Body of pancreas (tissue), 4 donors: Measurements from ENCODE around the gene ACE.

Experiments
- POLR2A ChIP-seq, 3 donors: fragments of 450-650 bp; IDR thresholded peaks; one replicate each; pipeline ENCODE4 v1.6.1; 2016; ENCODE audit warnings: antibody characterized with exemption in 3 of 3, mild to moderate bottlenecking in 2 of 3
- TF ChIP-seq, protein P1 (sequence below), 7 experiments: fragments of 450-650 bp in 4 of 7; fragments of 200-600 bp in 3 of 7; sonication (generic) in 3 of 7; IDR thresholded peaks; one replicate each; pipeline ENCODE4 v1.5.1; 2016 to 2019; ENCODE audit warnings: antibody characterized with exemption in 7 of 7

DNA sequence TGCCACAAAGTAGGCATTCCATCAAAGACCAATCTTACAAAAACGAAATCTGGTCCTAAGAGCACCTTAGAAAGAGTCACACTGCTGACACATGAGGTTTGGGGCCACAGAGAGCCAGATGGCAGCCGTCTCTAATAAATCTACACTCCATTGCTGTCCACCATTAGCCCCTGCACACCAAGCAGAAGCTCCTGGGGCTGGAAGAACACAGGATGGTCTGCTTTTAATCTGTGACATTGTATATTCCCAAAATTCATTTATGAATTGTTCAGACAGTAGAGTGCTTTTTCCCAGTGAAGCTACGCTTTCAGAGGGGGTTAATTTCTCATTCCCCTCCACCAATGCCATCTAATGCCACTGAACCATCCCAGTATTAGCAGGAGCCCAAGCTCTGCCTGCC lies 32.4 kb upstream of the ACE start:
- TF ChIP-seq, protein P1, sequence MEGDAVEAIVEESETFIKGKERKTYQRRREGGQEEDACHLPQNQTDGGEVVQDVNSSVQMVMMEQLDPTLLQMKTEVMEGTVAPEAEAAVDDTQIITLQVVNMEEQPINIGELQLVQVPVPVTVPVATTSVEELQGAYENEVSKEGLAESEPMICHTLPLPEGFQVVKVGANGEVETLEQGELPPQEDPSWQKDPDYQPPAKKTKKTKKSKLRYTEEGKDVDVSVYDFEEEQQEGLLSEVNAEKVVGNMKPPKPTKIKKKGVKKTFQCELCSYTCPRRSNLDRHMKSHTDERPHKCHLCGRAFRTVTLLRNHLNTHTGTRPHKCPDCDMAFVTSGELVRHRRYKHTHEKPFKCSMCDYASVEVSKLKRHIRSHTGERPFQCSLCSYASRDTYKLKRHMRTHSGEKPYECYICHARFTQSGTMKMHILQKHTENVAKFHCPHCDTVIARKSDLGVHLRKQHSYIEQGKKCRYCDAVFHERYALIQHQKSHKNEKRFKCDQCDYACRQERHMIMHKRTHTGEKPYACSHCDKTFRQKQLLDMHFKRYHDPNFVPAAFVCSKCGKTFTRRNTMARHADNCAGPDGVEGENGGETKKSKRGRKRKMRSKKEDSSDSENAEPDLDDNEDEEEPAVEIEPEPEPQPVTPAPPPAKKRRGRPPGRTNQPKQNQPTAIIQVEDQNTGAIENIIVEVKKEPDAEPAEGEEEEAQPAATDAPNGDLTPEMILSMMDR (IDR thresholded peaks at IDR 0.05), result no peak
- TF ChIP-seq POLR2A (IDR thresholded peaks at IDR 0.05), result no peak
